Breast epithelium (tissue), 3 donors: ENCODE data around the gene PHF21A.

Source experiments
- CTCF ChIP-seq, 3 donors: fragments of 450-650 bp; IDR thresholded peaks; one replicate each; pipeline ENCODE4 v1.5.1; 2016 to 2017; ENCODE audit warnings: antibody characterized with exemption in 3 of 3, mild to moderate bottlenecking in 3 of 3, moderate library complexity in 3 of 3
- POLR2A ChIP-seq: fragments of 450-650 bp; IDR thresholded peaks from one replicate; pipeline ENCODE4 v1.6.1; 2016; ENCODE audit warnings: antibody characterized with exemption, mild to moderate bottlenecking, moderate library complexity

DNA sequence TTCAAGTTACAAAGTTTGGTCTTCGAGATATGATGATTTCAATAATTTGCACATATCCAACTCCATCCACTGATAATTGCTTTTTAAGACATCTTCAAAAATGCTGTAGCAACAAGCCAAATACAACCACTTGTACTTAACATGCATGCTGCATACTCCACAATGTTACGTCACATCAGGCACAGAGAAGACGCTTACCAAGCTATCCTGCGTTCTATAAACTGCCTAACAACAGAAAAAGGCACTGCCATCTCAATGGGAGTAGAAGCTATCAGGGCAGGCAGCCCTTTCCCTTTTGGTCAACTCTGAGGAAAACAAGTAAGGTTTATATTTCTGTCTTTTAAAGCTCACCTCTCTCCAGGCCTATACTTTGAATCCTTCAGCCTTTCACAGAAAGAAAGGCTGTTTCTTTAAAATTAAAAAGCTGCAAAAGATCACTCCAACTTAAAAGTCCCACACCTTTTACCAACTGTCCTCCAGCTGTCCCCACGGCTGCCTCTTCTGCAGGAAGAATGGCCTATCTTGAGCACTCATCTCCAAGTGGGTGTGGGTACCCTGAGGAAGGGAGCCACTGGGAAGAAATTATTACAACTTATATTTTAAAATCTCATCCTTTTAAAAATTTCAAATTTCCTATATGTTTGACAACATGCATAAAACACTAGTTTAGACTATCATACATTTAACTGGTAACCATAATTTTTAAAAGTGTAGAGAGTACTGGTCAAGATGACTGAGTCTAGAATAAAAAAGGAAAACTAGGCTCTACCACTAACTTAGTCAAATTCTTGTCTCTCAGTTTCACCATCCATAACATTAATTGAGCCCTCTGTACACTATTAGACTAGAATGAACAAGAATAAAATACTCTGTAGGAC is 14.5 kb downstream of the PHF21A start:
- TF ChIP-seq CTCF (IDR thresholded peaks at IDR 0.05) (no peak), POLR2A (no peak)
